SK-N-MC (cell line): Measurements from ENCODE around the gene CIT.

Source experiments
- EZH2 ChIP-seq: fragments of 200-600 bp; sonication (generic); IDR thresholded peaks from one replicate; pipeline ENCODE4 v1.6.1; 2017; ENCODE audit warnings: antibody characterized with exemption
- POLR2AphosphoS5 ChIP-seq: IDR thresholded peaks from 2 replicates; pipeline ENCODE4 v1.6.1; 2012; ENCODE audit warnings: mild to moderate bottlenecking, low read depth, low read length, borderline replicate concordance

GRCh38 chr12:119685375-119685774 is 191.7 kb downstream of the CIT start:
- no peak for TF ChIP-seq POLR2AphosphoS5
- TF ChIP-seq EZH2 = no peak
